22Rv1 (cell line): ENCODE results near the gene CRAMP1.

Experiments used
- ZFX ChIP-seq: fragments of 450-650 bp; IDR thresholded peaks from 2 replicates; pipeline ENCODE4 v1.6.1; 2017; ENCODE audit warnings: antibody characterized with exemption, borderline replicate concordance
- TF ChIP-seq, protein P1 (sequence below): fragments of 450-650 bp; IDR thresholded peaks from 2 replicates; pipeline ENCODE4 v1.5.1; 2017; ENCODE audit warnings: mild to moderate bottlenecking

DNA sequence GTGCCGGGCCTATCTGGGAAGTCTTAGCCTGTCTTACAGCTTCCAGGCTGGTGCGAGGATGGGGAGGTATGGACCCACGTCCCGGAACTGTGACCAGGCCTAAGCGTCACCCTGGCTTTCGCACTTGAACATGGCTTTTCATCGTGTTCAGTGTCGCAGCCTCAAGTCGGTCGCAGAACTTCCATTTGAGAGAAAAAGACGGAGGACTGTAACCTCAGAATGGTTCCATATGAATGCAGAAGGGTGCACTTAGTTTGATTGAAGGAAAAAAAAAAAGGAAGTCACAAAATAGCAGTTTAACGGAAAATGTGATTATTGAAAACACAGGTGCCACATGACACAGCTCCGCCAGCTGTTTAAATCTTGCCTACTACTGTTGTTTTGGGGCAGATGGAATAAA lies 35.7 kb downstream of the CRAMP1 start:
- TF ChIP-seq, protein P1, sequence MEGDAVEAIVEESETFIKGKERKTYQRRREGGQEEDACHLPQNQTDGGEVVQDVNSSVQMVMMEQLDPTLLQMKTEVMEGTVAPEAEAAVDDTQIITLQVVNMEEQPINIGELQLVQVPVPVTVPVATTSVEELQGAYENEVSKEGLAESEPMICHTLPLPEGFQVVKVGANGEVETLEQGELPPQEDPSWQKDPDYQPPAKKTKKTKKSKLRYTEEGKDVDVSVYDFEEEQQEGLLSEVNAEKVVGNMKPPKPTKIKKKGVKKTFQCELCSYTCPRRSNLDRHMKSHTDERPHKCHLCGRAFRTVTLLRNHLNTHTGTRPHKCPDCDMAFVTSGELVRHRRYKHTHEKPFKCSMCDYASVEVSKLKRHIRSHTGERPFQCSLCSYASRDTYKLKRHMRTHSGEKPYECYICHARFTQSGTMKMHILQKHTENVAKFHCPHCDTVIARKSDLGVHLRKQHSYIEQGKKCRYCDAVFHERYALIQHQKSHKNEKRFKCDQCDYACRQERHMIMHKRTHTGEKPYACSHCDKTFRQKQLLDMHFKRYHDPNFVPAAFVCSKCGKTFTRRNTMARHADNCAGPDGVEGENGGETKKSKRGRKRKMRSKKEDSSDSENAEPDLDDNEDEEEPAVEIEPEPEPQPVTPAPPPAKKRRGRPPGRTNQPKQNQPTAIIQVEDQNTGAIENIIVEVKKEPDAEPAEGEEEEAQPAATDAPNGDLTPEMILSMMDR: no peak
- TF ChIP-seq ZFX: no peak
